Heart right ventricle (tissue), 16 donors: ENCODE results near the gene NFE2L3. TPM values are rescaled to one million over a fixed set of nuclear protein-coding genes. Genes with fewer than 3 reads are reported as not detected.

ENCODE experiments used
- ATAC-seq, 8 donors: fragments of 200-7000 bp; cut with Tn5 transposase; one replicate each; pipeline ENCODE4 v1.9.1; 2020; ENCODE audit warnings: mild to moderate bottlenecking in 8 of 8, moderate library complexity in 8 of 8, moderate number of reproducible peaks in 1 of 8
- DNase-seq, 2 donors: peaks; one replicate each; pipeline ENCODE4 v3.0.0-alpha.2; 2020
- H3K27ac ChIP-seq, 10 donors: fragments of 200-600 bp; sonication (generic) in 2 of 10; one replicate each; pipeline versions ENCODE4 v1.5.0 to v1.8.0; 2020 to 2022; ENCODE audit warnings: mild to moderate bottlenecking in 3 of 10
- H3K27me3 ChIP-seq, 7 donors: fragments of 200-600 bp; one replicate each; pipeline ENCODE4 v1.8.0; 2021 to 2022; ENCODE audit warnings: mild to moderate bottlenecking in 2 of 7
- H3K36me3 ChIP-seq, 9 donors: fragments of 200-600 bp; sonication (generic) in 1 of 9; one replicate each; pipeline versions ENCODE4 v1.5.0 to v1.8.0; 2020 to 2022; ENCODE audit warnings: mild to moderate bottlenecking in 2 of 9
- H3K4me1 ChIP-seq, 9 donors: fragments of 200-600 bp; sonication (generic) in 1 of 9; one replicate each; pipeline versions ENCODE4 v1.5.0 to v1.8.0; 2020 to 2022; ENCODE audit warnings: mild to moderate bottlenecking in 4 of 9
- H3K4me3 ChIP-seq, 10 donors: fragments of 200-600 bp; sonication (generic) in 2 of 10; one replicate each; pipeline versions ENCODE4 v1.5.0 to v1.8.0; 2020 to 2022; ENCODE audit warnings: mild to moderate bottlenecking in 7 of 10, moderate library complexity in 2 of 10
- H3K9me3 ChIP-seq, 11 donors: fragments of 200-600 bp in 10 of 11; sonication (generic) in 2 of 11; one replicate each; pipeline versions ENCODE4 v1.5.0 to v1.8.0; 2013 to 2022; ENCODE audit warnings: mild to moderate bottlenecking in 2 of 11, control low read depth in 1 of 11, moderate library complexity in 1 of 11
- CTCF ChIP-seq, 9 donors: fragments of 200-600 bp; sonication (generic) in 2 of 9; IDR thresholded peaks; one replicate each; pipeline versions ENCODE4 v1.5.0 to v1.8.0; 2021 to 2022; ENCODE audit warnings: antibody characterized with exemption in 9 of 9, mild to moderate bottlenecking in 5 of 9, moderate library complexity in 1 of 9
- WGBS, 2 donors: extraction: QIAGEN DNeasy Blood & Tissue Kit; methylation state at CpG; one replicate each; pipeline ENCODE4 v1.1.7; 2013; ENCODE audit warnings: inconsistent platforms in 1 of 2; 5-methylcytosine and 5-hydroxymethylcytosine counted together
- intact Hi-C, 10 donors: fragments of 100-400 bp; cut with DNase I; formaldehyde crosslinking; loops; one replicate each; pipeline versions ENCODE4 v1.11.1 to v1.14.2; 2022
- polyA plus RNA-seq, 2 donors: library from polyadenylated mRNA; stranded (reverse); fragments of 200-250 nt; gene quantifications; one replicate each; pipeline ENCODE4 v1.2.3, GENCODE V29; 2013
- total RNA-seq, 10 donors: library from RNA; stranded (reverse); fragmentation: NEBNext Ultra II Directional in 3 of 10; extraction: Animal tissue kit (Norgen Biotek cat#: 25700) in 3 of 10; gene quantifications; one replicate each; pipeline versions ENCODE4 v1.2.1 to v1.2.4, GENCODE V29; 2021 to 2023
- donor health status: Arrhythmogenic right ventricular cardiomyopathy.
- donor health status: ischemic (EF 13 %, LVEDD 7.1; RV severe dilation, severe dysfunction).
- donor health status: healthy with polysubstance abuse.
- donor health status: DM: no; HTN: yes; CAD: no.
- donor health status: DM: no; HTN: no; CAD: no.
- donor health status: ischemic (EF 25% LVEDD 6.9; RV normal size, moderate dysfunction).
- donor health status: ischemic (EF 25% LVEDD 5.7; RV mildly dilated, moderate dysfunction).
- donor health status: healthy.
- donor health status: DM: yes; HTN: yes; CAD: no.
- donor health status: Ischemic cardiomyopathy.
- donor health status: ischemic (EF 35%, LVEDD 5.7; RV mildly dilated, moderate dysfunction).
- donor health status: nonischemic (EF 11% LVEDD 7.7; RV severe dilation, severe dysfunction).
- donor health status: DM: yes; HTN: yes; CAD: no.
- donor health status: PGD.
- donor health status: ischemic (EF 29% LVEDD 5.4; RV normal size, mild dysfunction).
- donor health status: nonischemic (EF 23%, LVEDD 6.1; RV moderate dilation, normal function).

Gene NFE2L3
- total and polyA plus RNA-seq, 12 donors: 0.32 to 4.1 (median 1.1) TPM

DNA sequence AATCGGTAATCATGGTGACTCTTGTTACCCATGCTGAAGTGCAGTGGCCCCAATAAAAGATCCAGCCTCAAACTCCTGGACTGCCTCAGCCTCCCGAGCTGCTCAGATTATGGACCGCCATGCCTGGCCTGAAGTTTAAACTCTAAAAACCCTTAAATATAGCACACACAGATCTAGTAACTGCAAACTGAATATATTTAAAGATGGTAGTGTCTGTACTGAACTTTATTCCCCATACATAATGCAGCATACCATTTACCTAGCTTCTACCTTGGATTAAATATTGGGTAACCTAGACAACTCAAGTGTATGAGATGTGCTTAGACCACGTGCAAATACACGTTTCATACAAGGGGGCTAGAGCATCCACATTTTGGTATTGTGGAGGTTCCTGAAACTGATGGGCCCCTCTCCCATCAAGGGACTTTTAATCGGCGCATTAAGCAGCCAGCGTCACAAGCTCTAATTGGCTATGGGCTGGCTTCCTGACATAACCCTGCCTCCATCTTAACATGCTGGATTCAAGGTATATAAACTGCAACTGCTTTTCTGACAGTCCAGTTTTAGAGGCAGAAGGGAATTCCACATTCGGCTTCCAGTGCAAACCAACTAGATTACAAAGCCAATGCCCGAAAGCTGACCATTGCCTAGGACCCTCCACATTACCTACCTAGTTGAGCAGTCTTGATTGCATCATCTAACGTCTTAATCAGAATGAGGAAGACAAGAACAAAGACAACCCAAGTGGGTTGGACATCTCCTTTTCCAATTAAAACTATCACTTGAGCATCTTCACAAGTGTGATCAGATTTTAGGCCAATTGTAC lies 35.6 kb downstream of the NFE2L3 start:
- no peak for TF ChIP-seq CTCF (IDR thresholded peaks at IDR 0.05)
- 79 to 83% methylated on average over 11 of the region's 11 CpGs for WGBS, 2 donors
- intact Hi-C loops: loop anchor here in 1 of 10 donors (10.0 kb wide), 1 partner anchor 93 kb away; no protein-coding TSS in a partner anchor
- H3K4me1 ChIP-seq: peaks cover 3 to 76% (median 34%) of the 10 kb centered on the region in 9 donors
- no peaks in the 10 kb centered on the region for H3K27me3 ChIP-seq
- no peaks in the 10 kb centered on the region for H3K9me3 ChIP-seq
- ATAC-seq (peak in 1 of 8 donors; percentile 24), DNase-seq (no peak)
- peaks cover 0 to 84% (median 51%) of the 10 kb centered on the region in 9 donors for H3K36me3 ChIP-seq
- no peak overlapping the region for H3K27ac ChIP-seq
- no peak overlapping the region for H3K4me3 ChIP-seq

GRCh38 chr7:26188206-26188956 lies 36.4 kb downstream of the NFE2L3 start:
- Histone ChIP-seq H3K36me3 (peaks cover 0 to 92% (median 57%) of the 10 kb centered on the region in 9 donors), H3K27ac (no peak overlapping the region)
- 92 to 93% methylated on average over 9 of the region's 9 CpGs for WGBS, 2 donors

GRCh38 chr7:26188957-26189541 lies 37.1 kb downstream of the NFE2L3 start:
- H3K4me3 ChIP-seq: no peak overlapping the region

More at GRCh38 chr7:26188206-26188956, 36.4 kb downstream of the NFE2L3 start:
- Histone ChIP-seq H3K4me3 (no peak overlapping the region), H3K27me3 (no peaks in the 10 kb centered on the region), H3K9me3 (no peaks in the 10 kb centered on the region), H3K4me1 (peaks cover 5 to 76% (median 36%) of the 10 kb centered on the region in 9 donors)
- DNase-seq (no peak), ATAC-seq (no peak)
- intact Hi-C loops: loop anchor here in 1 of 10 donors (10.0 kb wide), 1 partner anchor 94 kb away; no protein-coding TSS in a partner anchor
- TF ChIP-seq CTCF (IDR thresholded peaks at IDR 0.05): no peak

More at GRCh38 chr7:26188957-26189541, 37.1 kb downstream of the NFE2L3 start:
- Histone ChIP-seq H3K27ac (no peak overlapping the region), H3K27me3 (no peaks in the 10 kb centered on the region), H3K9me3 (no peaks in the 10 kb centered on the region), H3K36me3 (peaks cover 0 to 97% (median 62%) of the 10 kb centered on the region in 9 donors), H3K4me1 (peaks cover 5 to 77% (median 37%) of the 10 kb centered on the region in 9 donors)
- 85 to 90% methylated on average over 3 of the region's 3 CpGs for WGBS, 2 donors
- TF ChIP-seq CTCF (IDR thresholded peaks at IDR 0.05): no peak
- DNase-seq (no peak), ATAC-seq (no peak)
- intact Hi-C loops: loop anchor here in 1 of 10 donors (10.0 kb wide), 1 partner anchor 94 kb away; no protein-coding TSS in a partner anchor
